Endothelial cell (in vitro differentiated cells): Measurements from ENCODE around the gene SMIM5. TPM values are rescaled to one million over a fixed set of nuclear protein-coding genes. Genes with fewer than 3 reads are reported as not detected.

ENCODE experiments used
- DNase-seq: peaks from one replicate; pipeline ENCODE4 v3.0.0; 2021; ENCODE audit warnings: low spot score
- H3K27ac Mint-ChIP-seq: one replicate; pipeline ENCODE4 v1.8.0; 2021; ENCODE audit warnings: mixed read lengths, inconsistent platforms; ENCODE audit not compliant: unreplicated experiment
- H3K27me3 Mint-ChIP-seq: one replicate; pipeline ENCODE4 v1.8.0; 2021; ENCODE audit warnings: mild to moderate bottlenecking, moderate library complexity, mixed read lengths, inconsistent platforms; ENCODE audit not compliant: unreplicated experiment
- H3K36me3 Mint-ChIP-seq: one replicate; pipeline ENCODE4 v1.8.0; 2021; ENCODE audit warnings: mild to moderate bottlenecking, low read depth, mixed read lengths, inconsistent platforms; ENCODE audit not compliant: unreplicated experiment
- H3K4me1 Mint-ChIP-seq: one replicate; pipeline ENCODE4 v1.8.0; 2021; ENCODE audit warnings: mild to moderate bottlenecking, mixed read lengths, inconsistent platforms; ENCODE audit not compliant: unreplicated experiment
- H3K4me3 Mint-ChIP-seq: one replicate; pipeline ENCODE4 v1.8.0; 2021; ENCODE audit warnings: mild to moderate bottlenecking, mixed read lengths, inconsistent platforms; ENCODE audit not compliant: unreplicated experiment
- H3K9me3 Mint-ChIP-seq: one replicate; pipeline ENCODE4 v1.8.0; 2021; ENCODE audit warnings: mixed read lengths, inconsistent platforms; ENCODE audit not compliant: unreplicated experiment
- total RNA-seq: library from RNA; stranded (reverse); fragmentation: NEBNext Ultra II Directional; extraction: Animal tissue kit (Norgen Biotek cat#: 25700); gene quantifications from one replicate; pipeline ENCODE4 v1.2.1, GENCODE V29; 2021; ENCODE audit not compliant: unreplicated experiment
- TF ChIP-seq, protein P1 (sequence below): fragments of 200-600 bp; sonication (generic); IDR thresholded peaks from one replicate; pipeline ENCODE4 v1.5.0; 2021; ENCODE audit warnings: antibody characterized with exemption; ENCODE audit not compliant: unreplicated experiment

Gene SMIM5
- total RNA-seq, 1 donor from 2014 or later: 1.1 TPM

DNA sequence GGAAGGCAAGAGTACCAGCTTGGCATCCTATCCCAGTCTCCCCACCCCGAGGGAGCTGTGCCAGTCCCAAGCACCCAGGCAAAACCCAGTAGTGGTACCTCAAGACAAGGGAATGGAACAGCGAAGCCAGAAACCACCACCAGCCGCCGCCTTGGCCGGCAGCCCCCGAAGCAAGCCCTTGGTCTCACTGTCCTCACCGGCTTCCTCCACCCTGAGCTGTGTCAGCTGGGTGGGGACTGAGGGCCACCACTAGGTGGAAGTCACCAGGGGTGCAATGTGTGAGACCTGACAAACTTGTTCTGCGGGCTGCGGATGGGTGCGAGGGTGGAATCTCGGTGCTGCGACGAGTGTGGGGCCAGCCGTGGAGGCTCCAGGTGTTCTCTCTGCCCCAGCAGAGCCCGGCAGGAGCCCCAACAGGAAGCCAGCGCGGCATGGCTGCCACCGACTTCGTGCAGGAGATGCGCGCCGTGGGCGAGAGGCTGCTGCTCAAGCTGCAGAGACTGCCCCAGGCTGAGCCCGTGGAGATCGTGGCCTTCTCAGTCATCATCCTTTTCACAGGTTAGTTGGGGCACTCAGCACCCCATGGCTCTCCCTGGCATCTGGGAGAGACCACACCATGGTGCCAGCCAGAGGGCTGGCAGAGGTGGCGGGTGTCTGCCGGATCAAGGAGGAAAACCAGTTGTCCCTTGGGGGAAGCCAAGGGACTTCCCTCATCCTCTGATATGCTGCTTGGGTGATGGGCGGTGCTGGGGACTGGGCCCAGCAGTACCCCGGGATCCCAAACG, 6.7 kb downstream of the SMIM5 start:
- TF ChIP-seq, protein P1, sequence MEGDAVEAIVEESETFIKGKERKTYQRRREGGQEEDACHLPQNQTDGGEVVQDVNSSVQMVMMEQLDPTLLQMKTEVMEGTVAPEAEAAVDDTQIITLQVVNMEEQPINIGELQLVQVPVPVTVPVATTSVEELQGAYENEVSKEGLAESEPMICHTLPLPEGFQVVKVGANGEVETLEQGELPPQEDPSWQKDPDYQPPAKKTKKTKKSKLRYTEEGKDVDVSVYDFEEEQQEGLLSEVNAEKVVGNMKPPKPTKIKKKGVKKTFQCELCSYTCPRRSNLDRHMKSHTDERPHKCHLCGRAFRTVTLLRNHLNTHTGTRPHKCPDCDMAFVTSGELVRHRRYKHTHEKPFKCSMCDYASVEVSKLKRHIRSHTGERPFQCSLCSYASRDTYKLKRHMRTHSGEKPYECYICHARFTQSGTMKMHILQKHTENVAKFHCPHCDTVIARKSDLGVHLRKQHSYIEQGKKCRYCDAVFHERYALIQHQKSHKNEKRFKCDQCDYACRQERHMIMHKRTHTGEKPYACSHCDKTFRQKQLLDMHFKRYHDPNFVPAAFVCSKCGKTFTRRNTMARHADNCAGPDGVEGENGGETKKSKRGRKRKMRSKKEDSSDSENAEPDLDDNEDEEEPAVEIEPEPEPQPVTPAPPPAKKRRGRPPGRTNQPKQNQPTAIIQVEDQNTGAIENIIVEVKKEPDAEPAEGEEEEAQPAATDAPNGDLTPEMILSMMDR: no peak
- peaks cover 7% of the 10 kb centered on the region for H3K36me3 Mint-ChIP-seq
- no peak overlapping the region for H3K4me3 Mint-ChIP-seq
- H3K27ac Mint-ChIP-seq: no peak overlapping the region
- no peak for DNase-seq
- no peaks in the 10 kb centered on the region for H3K9me3 Mint-ChIP-seq
- H3K27me3 Mint-ChIP-seq: no peaks in the 10 kb centered on the region
- no peaks in the 10 kb centered on the region for H3K4me1 Mint-ChIP-seq

- no peak for DNase-seq
- peaks cover 7% of the 10 kb centered on the region for H3K36me3 Mint-ChIP-seq
- peaks cover 3% of the 10 kb centered on the region for H3K4me1 Mint-ChIP-seq
- TF ChIP-seq, protein P1: no peak
- no peak overlapping the region for H3K27ac Mint-ChIP-seq
- no peaks in the 10 kb centered on the region for H3K9me3 Mint-ChIP-seq
- H3K27me3 Mint-ChIP-seq: no peaks in the 10 kb centered on the region
- no peak overlapping the region for H3K4me3 Mint-ChIP-seq
Observed at GRCh38 chr17:75640556-75641119, 7.4 kb downstream of the SMIM5 start.

DNA sequence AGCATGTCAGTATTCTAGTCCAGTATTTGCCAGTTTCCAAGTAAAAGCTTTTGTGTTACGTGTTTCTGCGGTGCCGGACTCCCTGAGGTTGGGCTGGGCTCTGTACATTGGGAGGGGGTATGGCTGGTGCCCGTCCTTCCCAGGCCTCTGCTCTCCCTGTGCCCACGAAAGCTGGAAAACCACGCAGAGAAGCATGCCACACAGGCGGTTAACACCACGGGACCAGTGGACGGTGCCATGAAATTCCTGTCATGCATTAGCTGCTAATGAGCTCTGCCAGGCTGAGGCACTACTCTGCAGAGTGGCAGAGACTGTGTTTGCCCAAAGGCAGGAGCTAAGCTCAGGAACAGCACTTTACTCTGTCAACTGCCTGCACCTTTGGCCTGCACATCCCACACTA, 8.1 kb downstream of the SMIM5 start:
- H3K27ac Mint-ChIP-seq: no peak overlapping the region
- TF ChIP-seq, protein P1: no peak
- peaks cover 9% of the 10 kb centered on the region for H3K4me1 Mint-ChIP-seq
- no peak overlapping the region for H3K4me3 Mint-ChIP-seq
- H3K9me3 Mint-ChIP-seq: no peaks in the 10 kb centered on the region
- H3K36me3 Mint-ChIP-seq: peaks cover 7% of the 10 kb centered on the region
- DNase-seq: no peak
- H3K27me3 Mint-ChIP-seq: no peaks in the 10 kb centered on the region

DNA sequence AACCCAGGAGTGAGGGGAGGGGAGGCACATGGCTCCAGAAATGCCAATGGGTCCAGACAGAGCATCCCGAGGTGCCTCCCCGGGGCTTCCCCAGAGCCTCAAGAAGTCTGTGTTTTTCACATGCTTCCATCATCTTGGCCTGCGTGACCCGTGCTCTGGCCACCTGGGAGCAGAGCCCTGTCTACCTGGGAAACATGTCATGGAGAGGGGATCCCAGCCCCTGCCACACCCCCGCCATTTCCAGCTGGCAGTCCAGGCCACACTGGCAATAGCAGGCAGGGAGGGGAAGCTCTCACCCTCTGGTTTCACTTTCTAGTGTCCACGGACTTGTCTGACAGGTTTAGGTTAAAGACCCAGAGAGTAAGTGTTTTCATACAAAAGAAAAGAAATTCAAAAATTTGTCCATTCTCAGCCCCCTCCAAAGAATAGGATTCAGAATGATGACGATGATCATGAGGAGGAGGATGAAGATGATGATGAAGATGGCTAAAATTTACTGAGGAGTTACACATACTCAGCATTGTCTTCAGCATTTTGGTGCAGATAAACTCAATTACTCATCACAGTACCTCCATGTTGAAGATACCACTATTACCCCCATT, 9.0 kb downstream of the SMIM5 start:
- Mint-ChIP-seq H3K9me3 (no peaks in the 10 kb centered on the region), H3K4me3 (no peak overlapping the region), H3K27ac (no peak overlapping the region), H3K27me3 (no peaks in the 10 kb centered on the region), H3K4me1 (peaks cover 9% of the 10 kb centered on the region), H3K36me3 (peaks cover 7% of the 10 kb centered on the region)
- TF ChIP-seq, protein P1: no peak
- no peak for DNase-seq
